ENCODE results near the gene DUSP7. TPM values are rescaled to one million over a fixed set of nuclear protein-coding genes. Genes with fewer than 3 reads are reported as not detected.

Gene DUSP7
- total RNA-seq, 1 experiment from 2014 or later: 18.8 TPM

DNA sequence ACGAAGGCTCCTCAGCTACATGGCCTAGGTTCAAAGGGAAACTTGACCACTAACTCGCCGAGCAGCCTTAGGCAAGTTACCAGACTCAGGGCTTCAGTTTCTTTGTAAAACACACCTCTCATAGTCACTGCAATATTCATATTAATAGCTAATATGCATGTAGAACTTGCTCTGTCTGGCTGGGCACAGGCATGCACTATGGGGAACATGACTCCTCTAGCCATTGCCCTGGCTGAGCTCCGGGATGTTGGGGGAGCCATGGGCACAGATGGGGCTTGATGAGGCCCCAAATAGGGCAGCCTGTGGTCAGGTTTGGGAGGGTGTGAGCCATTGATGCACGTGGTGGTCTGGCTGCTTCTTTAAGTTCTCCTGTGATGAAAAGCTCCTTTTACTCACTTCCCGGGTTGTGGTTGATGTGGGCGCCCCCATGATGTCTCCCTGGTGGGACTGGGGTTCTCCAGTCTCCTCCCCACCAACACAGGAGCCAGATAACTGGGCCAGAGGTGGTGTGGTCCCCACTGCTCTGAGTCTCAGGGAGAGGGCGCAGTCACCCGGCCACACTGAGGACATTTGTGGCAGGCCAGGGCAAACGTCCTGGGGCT lies 29.4 kb upstream of the DUSP7 start:
- Mint-ChIP-seq H3K4me1 (no peaks in the 10 kb centered on the region), H3K27me3 (ENCODE audit: low read depth) (no peaks in the 10 kb centered on the region), H3K9me3 (no peaks in the 10 kb centered on the region), H3K27ac (no peak overlapping the region), H3K4me3 (no peak overlapping the region), H3K36me3 (no peaks in the 10 kb centered on the region)
- ATAC-seq: no peak
- ChIA-PET CTCF (interaction anchor here (1.4 to 4.3 kb wide), 5 partner anchors 22 to 82 kb away, joined by 3 to 37 read pairs (median 6); no protein-coding TSS in a partner anchor), POLR2A (no interaction called here)
- DNase-seq (ENCODE audit: low spot score): no peak
- TF ChIP-seq NR1H2 (CRISPR knock-in tag; IDR thresholded peaks at IDR 0.05) (no peak), ESRRA (CRISPR knock-in tag; IDR thresholded peaks at IDR 0.05; ENCODE audit: borderline replicate concordance) (no peak)
- TF ChIP-seq, protein P1, sequence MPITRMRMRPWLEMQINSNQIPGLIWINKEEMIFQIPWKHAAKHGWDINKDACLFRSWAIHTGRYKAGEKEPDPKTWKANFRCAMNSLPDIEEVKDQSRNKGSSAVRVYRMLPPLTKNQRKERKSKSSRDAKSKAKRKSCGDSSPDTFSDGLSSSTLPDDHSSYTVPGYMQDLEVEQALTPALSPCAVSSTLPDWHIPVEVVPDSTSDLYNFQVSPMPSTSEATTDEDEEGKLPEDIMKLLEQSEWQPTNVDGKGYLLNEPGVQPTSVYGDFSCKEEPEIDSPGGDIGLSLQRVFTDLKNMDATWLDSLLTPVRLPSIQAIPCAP (CRISPR knock-in tag; IDR thresholded peaks at IDR 0.05): no peak

GRCh38 chr3:52084954-52085680 lies 28.7 kb upstream of the DUSP7 start:
- DNase-seq (ENCODE audit: low spot score) (peak; percentile 46), ATAC-seq (peak; percentile 86)
- ChIA-PET POLR2A (interaction anchor here (0.8 kb wide), 1 partner anchor 75 kb away, joined by 3 read pairs; no protein-coding TSS in a partner anchor), CTCF (interaction anchor here (0.6 to 4.3 kb wide), 8 partner anchors 21 to 82 kb away, joined by 3 to 37 read pairs (median 4); no protein-coding TSS in a partner anchor)
- TF ChIP-seq, protein P2, sequence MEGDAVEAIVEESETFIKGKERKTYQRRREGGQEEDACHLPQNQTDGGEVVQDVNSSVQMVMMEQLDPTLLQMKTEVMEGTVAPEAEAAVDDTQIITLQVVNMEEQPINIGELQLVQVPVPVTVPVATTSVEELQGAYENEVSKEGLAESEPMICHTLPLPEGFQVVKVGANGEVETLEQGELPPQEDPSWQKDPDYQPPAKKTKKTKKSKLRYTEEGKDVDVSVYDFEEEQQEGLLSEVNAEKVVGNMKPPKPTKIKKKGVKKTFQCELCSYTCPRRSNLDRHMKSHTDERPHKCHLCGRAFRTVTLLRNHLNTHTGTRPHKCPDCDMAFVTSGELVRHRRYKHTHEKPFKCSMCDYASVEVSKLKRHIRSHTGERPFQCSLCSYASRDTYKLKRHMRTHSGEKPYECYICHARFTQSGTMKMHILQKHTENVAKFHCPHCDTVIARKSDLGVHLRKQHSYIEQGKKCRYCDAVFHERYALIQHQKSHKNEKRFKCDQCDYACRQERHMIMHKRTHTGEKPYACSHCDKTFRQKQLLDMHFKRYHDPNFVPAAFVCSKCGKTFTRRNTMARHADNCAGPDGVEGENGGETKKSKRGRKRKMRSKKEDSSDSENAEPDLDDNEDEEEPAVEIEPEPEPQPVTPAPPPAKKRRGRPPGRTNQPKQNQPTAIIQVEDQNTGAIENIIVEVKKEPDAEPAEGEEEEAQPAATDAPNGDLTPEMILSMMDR (IDR thresholded peaks at IDR 0.05): peak; percentile 51
- no peak for TF ChIP-seq SMAD3 (CRISPR knock-in tag; IDR thresholded peaks at IDR 0.05; ENCODE audit: borderline replicate concordance)
- Mint-ChIP-seq H3K4me3 (no peak overlapping the region), H3K27me3 (ENCODE audit: low read depth) (no peaks in the 10 kb centered on the region), H3K36me3 (no peaks in the 10 kb centered on the region), H3K9me3 (no peaks in the 10 kb centered on the region), H3K4me1 (no peaks in the 10 kb centered on the region), H3K27ac (no peak overlapping the region)

- Mint-ChIP-seq H3K9me3 (no peaks in the 10 kb centered on the region), H3K27me3 (ENCODE audit: low read depth) (no peaks in the 10 kb centered on the region), H3K27ac (no peak overlapping the region), H3K4me1 (no peaks in the 10 kb centered on the region), H3K4me3 (no peak overlapping the region), H3K36me3 (no peaks in the 10 kb centered on the region)
- CTCF ChIA-PET: interaction anchor here (0.6 to 4.3 kb wide), 8 partner anchors 21 to 81 kb away, joined by 3 to 37 read pairs (median 4); no protein-coding TSS in a partner anchor
- DNase-seq (ENCODE audit: low spot score) (no peak), ATAC-seq (no peak; the same call in 1 of the 2 replicates)
- no peak for TF ChIP-seq FOXK1 (CRISPR knock-in tag; IDR thresholded peaks at IDR 0.05)
- TF ChIP-seq, protein P3, sequence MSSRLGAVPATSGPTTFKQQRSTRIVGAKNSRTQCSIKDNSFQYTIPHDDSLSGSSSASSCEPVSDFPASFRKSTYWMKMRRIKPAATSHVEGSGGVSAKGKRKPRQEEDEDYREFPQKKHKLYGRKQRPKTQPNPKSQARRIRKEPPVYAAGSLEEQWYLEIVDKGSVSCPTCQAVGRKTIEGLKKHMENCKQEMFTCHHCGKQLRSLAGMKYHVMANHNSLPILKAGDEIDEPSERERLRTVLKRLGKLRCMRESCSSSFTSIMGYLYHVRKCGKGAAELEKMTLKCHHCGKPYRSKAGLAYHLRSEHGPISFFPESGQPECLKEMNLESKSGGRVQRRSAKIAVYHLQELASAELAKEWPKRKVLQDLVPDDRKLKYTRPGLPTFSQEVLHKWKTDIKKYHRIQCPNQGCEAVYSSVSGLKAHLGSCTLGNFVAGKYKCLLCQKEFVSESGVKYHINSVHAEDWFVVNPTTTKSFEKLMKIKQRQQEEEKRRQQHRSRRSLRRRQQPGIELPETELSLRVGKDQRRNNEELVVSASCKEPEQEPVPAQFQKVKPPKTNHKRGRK (CRISPR knock-in tag; IDR thresholded peaks at IDR 0.05; ENCODE audit: borderline replicate concordance): no peak
- TF ChIP-seq, protein P4, sequence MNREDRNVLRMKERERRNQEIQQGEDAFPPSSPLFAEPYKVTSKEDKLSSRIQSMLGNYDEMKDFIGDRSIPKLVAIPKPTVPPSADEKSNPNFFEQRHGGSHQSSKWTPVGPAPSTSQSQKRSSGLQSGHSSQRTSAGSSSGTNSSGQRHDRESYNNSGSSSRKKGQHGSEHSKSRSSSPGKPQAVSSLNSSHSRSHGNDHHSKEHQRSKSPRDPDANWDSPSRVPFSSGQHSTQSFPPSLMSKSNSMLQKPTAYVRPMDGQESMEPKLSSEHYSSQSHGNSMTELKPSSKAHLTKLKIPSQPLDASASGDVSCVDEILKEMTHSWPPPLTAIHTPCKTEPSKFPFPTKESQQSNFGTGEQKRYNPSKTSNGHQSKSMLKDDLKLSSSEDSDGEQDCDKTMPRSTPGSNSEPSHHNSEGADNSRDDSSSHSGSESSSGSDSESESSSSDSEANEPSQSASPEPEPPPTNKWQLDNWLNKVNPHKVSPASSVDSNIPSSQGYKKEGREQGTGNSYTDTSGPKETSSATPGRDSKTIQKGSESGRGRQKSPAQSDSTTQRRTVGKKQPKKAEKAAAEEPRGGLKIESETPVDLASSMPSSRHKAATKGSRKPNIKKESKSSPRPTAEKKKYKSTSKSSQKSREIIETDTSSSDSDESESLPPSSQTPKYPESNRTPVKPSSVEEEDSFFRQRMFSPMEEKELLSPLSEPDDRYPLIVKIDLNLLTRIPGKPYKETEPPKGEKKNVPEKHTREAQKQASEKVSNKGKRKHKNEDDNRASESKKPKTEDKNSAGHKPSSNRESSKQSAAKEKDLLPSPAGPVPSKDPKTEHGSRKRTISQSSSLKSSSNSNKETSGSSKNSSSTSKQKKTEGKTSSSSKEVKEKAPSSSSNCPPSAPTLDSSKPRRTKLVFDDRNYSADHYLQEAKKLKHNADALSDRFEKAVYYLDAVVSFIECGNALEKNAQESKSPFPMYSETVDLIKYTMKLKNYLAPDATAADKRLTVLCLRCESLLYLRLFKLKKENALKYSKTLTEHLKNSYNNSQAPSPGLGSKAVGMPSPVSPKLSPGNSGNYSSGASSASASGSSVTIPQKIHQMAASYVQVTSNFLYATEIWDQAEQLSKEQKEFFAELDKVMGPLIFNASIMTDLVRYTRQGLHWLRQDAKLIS (CRISPR knock-in tag; IDR thresholded peaks at IDR 0.05; ENCODE audit: borderline replicate concordance): no peak
- no peak for TF ChIP-seq GTF2I (CRISPR knock-in tag; conservative IDR thresholded peaks at IDR 0.05)
- POLR2A ChIA-PET: interaction anchor here (0.8 kb wide), 1 partner anchor 75 kb away, joined by 3 read pairs; no protein-coding TSS in a partner anchor
These were observed 28.0 kb upstream of the DUSP7 start for GRCh38 chr3:52084216-52084945.

Measured in WTC11 (cell line).